UCSD-AML1 (cell line): ENCODE results near the gene SLC29A2.

Source experiments
- DNase-seq: peaks from one replicate; lab custom pipeline; 2025; ENCODE audit not compliant: unreplicated experiment; lab: John Stamatoyannopoulos, UW

Gene SLC29A2, protein sequence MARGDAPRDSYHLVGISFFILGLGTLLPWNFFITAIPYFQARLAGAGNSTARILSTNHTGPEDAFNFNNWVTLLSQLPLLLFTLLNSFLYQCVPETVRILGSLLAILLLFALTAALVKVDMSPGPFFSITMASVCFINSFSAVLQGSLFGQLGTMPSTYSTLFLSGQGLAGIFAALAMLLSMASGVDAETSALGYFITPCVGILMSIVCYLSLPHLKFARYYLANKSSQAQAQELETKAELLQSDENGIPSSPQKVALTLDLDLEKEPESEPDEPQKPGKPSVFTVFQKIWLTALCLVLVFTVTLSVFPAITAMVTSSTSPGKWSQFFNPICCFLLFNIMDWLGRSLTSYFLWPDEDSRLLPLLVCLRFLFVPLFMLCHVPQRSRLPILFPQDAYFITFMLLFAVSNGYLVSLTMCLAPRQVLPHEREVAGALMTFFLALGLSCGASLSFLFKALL

DNA sequence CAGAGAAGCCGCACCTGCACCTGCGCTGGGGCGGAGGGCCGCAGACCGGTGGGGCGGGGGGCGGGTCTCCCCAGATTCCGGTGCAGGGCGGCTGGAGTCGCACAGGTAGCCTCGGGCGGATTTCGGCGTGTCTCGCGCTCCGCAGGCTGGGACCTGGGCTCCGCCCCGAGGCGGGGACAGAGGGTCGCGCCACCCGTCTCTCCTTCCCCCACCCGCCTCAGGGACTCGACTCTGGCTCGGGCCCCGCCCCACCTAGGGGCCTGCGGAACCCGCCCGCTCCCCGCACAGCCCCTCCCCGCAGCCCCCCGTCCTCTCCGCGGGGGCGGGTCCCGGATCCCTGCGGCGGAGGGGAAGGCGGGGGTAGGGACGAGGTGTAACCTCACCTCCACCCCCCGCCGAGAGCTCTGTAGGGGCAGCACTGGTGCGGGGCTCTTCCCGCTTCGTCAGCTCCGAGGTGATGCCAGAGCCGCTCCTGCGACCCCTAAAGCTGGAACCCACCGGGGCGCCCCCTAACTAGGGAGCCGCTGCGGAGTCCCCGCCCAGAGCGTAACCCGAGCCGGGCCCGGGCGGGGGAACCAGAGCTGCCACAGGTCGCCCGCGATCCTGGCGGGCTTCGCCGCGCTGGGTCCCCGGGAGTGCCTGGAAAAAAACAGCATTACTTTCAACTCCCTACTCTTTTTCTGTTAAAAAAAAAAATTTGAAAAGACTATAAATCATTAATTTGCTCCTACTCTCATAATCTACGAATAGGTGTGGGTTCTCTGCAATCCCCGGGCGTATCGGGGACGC is at the start of gene SLC29A2:
SLC29A2 (minus strand) TSS at position 134 of the 789 bp plus-strand sequence. CDS start 169 bp downstream, outside the sequence.
- DNase-seq = peak; percentile 76

DNA sequence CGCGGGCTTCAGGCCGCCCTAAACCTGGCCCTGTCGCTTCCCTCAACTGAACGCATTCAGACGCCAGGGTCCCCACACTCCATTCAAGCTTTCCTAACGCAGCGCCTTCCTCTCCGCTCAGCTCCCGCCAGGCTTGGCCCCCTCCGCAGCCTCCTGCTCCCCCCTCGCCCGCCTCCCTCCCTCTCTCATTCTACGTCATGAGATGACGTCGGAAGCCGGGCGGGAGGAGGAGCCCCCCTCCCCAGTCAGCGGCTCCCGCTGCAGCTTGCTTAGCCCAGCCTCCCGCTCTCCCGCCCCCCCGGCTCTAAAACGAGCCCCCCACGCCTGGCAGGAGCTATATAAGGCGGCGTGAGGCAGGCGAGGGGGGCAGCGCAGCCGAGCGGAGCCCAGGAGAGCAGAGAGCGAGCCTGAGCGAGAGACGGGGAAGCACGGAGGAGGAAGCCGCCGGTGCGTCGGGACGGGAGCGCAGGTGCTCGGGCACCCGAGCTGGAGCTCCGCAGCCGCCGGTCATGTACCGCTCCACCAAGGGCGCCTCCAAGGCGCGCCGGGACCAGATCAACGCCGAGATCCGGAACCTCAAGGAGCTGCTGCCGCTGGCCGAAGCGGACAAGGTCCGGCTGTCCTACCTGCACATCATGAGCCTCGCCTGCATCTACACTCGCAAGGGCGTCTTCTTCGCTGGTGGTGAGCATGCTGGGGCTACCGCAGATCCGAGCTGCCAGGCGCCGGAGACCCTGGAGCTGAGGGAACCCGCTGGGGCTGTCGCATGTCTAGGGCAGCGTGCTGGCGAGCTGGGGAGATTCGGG is 49.3 kb upstream of the SLC29A2 start, which contains the start of gene NPAS4:
NPAS4 (plus strand) TSS at position 365 of the 806 bp plus-strand sequence; CDS start at position 510, 145 bp downstream.
- no peak for DNase-seq

GRCh38 chr11:66419825-66420224 is 48.3 kb upstream of the SLC29A2 start:
- no peak for DNase-seq

GRCh38 chr11:66418986-66419308 is 47.4 kb upstream of the SLC29A2 start:
- DNase-seq = no peak

GRCh38 chr11:66418168-66418985 is 46.8 kb upstream of the SLC29A2 start:
- peak; percentile 70 for DNase-seq

DNA sequence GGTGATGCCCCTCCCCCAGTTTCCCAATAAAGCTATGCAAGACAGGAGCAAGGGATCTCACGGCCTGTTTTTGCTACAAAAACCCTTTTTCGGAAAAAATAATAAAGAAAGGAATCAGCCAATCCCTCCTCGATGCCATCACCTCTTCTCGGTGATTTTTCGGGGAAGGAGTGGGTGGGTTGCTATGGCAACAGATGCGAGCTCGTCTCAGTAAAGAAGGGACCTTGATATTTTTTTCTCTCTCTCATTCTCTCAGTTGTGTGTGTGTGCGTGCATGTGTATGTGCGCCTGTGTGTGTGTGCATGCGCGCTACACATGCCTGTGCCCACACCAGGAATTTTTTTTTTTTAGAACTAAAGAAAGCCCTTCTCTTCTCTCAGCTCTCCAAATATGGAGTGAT is 45.4 kb upstream of the SLC29A2 start:
- no peak for DNase-seq

DNA sequence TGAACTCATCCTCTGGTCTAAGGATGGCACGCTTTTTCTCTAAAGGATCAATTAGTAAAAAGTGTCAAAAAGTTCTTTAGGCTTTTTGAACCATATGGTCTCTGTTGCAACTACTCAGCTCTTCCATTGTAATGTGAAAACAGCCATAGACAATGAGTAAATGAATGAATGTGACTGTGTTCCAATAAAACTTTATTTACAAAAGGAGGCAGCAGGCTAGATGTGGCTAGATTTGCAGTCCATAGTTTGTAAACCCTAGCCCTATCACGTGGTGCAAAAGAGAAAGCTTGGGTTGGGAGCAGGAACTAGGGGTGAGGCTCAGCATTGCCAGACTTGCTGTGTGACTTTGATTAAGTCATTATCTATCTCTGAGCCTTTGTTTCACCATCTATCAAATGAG is 43.9 kb upstream of the SLC29A2 start:
- DNase-seq = no peak

- no peak for DNase-seq
Measured at GRCh38 chr11:66414120-66414934, 42.8 kb upstream of the SLC29A2 start.

DNA sequence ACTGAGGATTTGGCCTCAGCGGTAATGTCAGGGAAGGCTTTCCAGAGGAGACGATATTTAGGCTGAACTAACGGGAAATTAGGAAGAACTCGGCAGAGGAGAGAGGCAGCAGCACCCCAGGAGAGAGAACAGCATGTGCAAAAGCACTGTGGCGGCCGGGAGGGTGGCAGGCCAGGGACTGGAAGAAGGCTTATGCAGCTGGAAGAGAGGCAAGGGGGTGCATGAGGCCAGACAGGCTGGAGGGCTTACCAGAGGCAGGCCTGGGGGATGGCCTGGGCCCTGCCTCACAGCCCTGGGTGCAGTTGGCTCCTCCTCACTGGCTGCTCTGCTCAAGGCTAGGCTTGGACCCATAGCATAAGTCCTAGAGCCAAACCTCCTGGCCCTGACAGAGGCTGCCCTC is 41.6 kb upstream of the SLC29A2 start:
- no peak for DNase-seq

DNA sequence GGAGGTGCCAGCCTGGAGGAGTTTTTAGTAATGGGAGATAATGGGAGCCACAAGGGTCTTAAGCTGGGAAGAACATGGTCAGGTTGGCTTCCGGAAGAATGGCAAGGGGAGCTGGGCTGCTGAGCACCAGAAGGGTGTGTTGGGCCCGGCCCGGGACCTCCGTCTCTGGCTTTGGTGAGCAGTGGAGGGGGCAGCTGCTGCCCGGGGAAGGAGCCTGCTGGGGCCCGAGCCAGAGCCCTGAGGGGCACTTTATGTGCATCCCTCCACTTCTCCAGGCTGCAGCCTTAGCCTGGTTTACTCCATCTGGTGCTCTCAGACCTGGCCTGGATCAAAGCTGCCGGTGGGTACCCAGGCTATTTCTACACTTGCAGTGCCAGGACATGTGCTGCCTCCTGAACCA is 40.5 kb upstream of the SLC29A2 start:
- DNase-seq = no peak

- no peak for DNase-seq
Measured at GRCh38 chr11:66411323-66411722, 39.8 kb upstream of the SLC29A2 start.

DNA sequence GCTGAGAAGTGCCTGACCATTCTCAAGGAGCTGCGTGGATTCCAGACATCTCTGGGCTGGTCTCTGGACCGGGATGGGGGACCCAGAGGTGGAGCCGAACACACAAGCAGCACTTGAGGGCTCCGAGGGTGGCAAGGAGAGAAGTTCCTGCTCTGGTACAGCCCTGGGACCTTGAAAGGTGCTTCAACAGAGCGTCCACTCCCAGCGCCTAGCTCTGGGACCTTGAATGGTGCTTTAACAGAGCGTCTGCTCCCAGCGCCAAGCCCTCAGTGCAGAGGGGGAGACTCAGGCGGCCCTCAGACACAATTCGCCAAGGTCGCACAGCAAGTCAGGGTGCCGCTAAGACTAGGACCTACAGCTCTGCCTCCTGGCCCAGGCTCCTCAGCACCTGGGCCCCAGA is 38.6 kb upstream of the SLC29A2 start:
- no peak for DNase-seq

GRCh38 chr11:66409226-66409625 is 37.7 kb upstream of the SLC29A2 start:
- DNase-seq = no peak

DNA sequence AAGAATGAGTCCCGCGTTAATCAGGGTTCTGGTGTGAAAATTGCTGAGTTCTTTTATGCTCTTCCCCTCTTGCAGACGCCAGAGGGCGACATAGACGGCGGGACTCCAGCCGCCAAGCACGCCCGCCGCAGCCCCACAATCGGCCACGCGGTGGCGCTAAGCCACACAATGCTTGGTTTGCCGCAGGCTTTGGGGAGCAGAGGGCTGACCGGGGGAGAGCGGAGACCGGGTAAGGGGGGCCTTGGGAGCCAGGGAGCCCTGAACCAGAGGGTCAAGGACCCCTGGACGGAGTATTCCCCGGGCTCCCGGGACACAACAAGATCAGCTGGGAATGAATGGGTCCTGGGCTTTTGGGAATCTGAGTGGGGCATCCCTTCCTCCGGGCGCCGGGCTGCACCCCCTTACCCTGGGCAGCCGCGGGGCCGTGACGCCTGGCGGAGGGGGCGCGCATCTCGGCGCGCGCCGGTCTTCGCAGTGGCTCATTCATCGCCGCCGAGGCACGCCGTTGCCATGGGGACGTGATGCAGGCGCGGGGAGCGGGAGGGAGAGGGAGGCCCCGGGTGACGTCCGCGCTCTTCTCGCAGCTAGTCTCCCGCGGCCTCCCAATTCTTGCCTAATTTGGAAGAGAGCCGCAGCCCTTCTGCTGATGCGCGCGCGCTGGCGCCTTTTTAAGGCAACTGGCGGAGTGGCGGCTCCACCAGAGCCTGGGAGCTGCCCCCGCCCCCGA is 37.1 kb upstream of the SLC29A2 start:
- peak; percentile 84 for DNase-seq

DNA sequence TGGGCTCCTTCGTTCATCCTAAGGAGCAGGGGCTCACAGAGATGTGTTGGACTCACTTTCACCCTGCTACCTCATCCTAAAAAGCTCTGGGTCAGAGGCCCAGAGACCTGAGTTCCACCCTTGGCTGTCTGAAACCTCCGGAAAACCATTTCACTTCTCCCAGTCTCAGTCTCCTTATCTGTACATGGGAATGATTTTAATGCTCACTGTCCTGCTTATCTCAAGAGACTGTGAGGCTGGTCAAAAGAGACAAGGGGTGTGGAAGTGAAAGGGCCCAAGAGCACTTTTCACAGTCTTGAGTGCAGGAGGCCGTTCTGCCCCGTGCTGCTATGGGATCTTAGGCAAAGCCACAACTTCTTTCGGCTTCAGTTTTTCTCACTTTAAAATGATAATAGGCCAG is 36.1 kb upstream of the SLC29A2 start:
- no peak for DNase-seq

- no peak for DNase-seq
Measured at GRCh38 chr11:66393954-66394353, 22.4 kb upstream of the SLC29A2 start.

DNA sequence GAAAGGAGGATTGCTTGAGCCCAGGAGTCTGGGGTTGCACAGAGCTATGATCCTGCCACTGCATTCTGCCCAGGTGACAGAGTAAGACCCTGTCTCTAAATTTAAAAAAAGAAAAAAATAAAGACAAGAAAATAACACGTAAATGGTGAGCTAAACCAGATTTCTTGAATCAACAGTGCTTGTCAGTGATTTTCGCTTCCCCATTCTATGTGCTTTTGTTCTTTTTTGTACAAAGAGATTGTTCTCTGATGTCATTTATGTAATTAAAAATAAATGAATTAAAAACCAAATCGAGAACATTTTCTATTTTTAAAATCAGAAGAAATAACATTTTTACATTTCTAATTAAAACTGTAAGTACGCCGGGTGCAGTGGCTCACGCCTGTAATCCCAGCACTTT is 19.8 kb upstream of the SLC29A2 start:
- DNase-seq = no peak

DNA sequence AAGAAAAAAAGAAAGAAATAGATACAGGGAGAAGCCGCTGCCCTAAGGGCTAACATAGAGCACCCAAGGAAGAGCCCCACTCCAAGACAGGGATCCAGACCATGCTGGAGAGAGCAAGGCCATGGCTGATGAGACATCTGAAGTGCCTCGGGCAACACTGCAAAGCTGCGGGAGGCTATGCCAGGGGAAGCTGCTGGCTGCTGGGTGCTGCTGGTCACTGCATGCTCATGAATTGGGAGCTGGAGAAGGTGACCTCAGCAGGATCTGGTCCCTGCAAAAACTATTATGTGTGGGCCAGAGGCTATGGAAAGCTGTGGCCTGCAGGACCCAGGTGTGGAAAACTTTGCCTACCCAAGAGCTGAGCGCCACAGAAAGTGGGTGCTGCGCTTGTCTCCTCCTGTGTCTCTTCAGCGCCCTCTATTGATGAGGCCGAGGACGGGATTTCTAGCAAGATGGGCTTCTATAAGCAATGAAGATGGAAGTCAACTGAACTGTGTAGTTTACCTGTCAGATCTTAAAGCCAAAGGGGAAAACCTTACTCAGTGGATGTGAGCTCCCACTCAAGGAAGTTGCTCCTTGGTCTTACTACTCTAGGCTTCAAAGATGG is 17.3 kb upstream of the SLC29A2 start:
- DNase-seq = peak; percentile 64
